ENCODE measurements around the gene CHN2. TPM values are rescaled to one million over a fixed set of nuclear protein-coding genes. Genes with fewer than 3 reads are reported as not detected.
"Not testable (repeated sequence)": the region's sequence is repeated elsewhere in the genome, so short reads cannot be mapped to it uniquely, and the experiment has no call there.

CHN2 gene
- total RNA-seq, 5 donors from 2014 or later (not counting 1 experiment from before 2014, with no cell fraction given), result 4.5 to 9.0 (median 6.6) TPM

DNA sequence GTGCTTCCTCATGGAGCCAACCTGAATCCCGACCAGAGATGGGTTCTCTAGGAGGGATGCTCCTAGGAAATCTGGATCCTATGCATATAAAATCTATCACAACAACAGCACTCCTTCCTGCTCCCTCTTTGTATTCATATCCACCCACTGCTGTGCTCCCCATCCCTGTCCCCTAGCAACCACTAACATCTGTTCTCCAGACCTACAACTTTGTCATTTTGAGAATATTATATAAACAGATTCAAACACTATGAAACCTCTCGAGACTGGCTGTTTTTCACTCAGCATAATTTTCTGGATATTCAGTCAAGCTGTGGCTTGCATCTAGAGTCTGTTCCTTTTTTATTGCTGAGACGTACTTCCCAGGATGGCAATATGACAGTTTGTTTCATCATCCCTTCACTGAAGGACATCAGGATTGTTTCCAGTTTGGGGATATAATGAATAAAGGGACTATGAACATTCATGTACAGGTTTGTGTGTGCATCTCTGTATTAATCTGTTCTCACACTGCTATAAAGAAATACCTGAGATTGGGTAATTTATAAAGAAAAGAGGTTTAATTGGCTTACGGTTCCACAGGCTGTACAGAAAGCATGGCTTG lies 333.0 kb downstream of the CHN2 start:
- Histone ChIP-seq H3K4me3 (ENCODE audit: control insufficient read depth in 1 of 2, extremely low read depth in 1 of 2, low read length in 1 of 2) (no peak overlapping the region), H3K27ac (ENCODE audit: low read length) (no peak overlapping the region), H3K36me3 (ENCODE audit: control insufficient read depth in 2 of 2, extremely low read depth in 1 of 2, insufficient read depth in 1 of 2, low read length in 1 of 2) (no peaks in the 10 kb centered on the region), H3K9me3 (no peaks in the 10 kb centered on the region), H3K4me1 (ENCODE audit: control insufficient read depth in 1 of 2, extremely low read depth in 1 of 2, insufficient read depth in 2 of 2, low read length in 2 of 2) (no peaks in the 10 kb centered on the region), H3K27me3 (replicated peaks in 1 of 2; ENCODE audit: control insufficient read depth in 2 of 2, extremely low read depth in 1 of 2, insufficient read depth in 2 of 2, low read length in 1 of 2) (no peaks in the 10 kb centered on the region)
- ChIA-PET CTCF (no interaction called here), POLR2A (no interaction called here)
- ATAC-seq (replicated peaks in 1 of 4), result no peak
- H3K4me3 Mint-ChIP-seq, result no peak overlapping the region
- H3K36me3 Mint-ChIP-seq, result no peaks in the 10 kb centered on the region
- WGBS (ENCODE audit: insufficient coverage), result 20% methylated on average over 1 of the region's 4 CpGs
- H3K27ac Mint-ChIP-seq, result no peak overlapping the region
- H3K27me3 Mint-ChIP-seq, result peaks cover 0 to 14% of the 10 kb centered on the region in 2 donors
- peaks cover 0 to 13% (median 12%) of the 10 kb centered on the region in 3 donors for H3K9me3 Mint-ChIP-seq
- no peaks in the 10 kb centered on the region for H3K4me1 Mint-ChIP-seq
- DNase-seq, result no peak

DNA sequence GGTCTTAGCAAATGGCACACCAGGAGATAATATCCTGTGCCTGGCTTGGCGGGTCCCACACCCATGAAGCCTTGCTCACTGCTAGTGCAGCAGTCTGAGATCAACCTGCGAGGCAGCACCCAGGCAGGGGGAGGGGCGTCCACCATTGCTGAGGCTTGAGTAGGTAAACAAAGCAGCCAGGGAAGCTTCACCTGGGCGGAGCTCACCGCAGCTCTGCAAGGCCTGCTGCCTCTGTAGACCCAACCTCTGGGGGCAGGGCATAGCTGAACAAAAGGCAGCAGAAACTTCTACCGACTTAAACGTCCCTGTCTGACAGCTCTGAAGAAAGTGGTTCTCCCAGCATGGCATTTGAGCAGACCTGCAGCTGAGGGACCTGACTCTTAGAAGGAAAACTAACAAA lies 334.0 kb downstream of the CHN2 start:
- H3K36me3 Mint-ChIP-seq; DNase-seq; H3K9me3 ChIP-seq; H3K27ac Mint-ChIP-seq; POLR2A ChIA-PET; H3K4me3 ChIP-seq (ENCODE audit: control insufficient read depth in 1 of 2, extremely low read depth in 1 of 2, low read length in 1 of 2); H3K27me3 ChIP-seq (replicated peaks in 1 of 2; ENCODE audit: control insufficient read depth in 2 of 2, extremely low read depth in 1 of 2, insufficient read depth in 2 of 2, low read length in 1 of 2); H3K36me3 ChIP-seq (ENCODE audit: control insufficient read depth in 2 of 2, extremely low read depth in 1 of 2, insufficient read depth in 1 of 2, low read length in 1 of 2); H3K4me1 Mint-ChIP-seq; H3K4me1 ChIP-seq (ENCODE audit: control insufficient read depth in 1 of 2, extremely low read depth in 1 of 2, insufficient read depth in 2 of 2, low read length in 2 of 2); H3K4me3 Mint-ChIP-seq; H3K27ac ChIP-seq (ENCODE audit: low read length); ATAC-seq (replicated peaks in 1 of 4); CTCF ChIA-PET: not testable (repeated sequence)
- H3K9me3 Mint-ChIP-seq, result peaks cover 0 to 13% (median 7%) of the 10 kb centered on the region in 3 donors
- WGBS (ENCODE audit: insufficient coverage), result 92% methylated on average over 7 of the region's 7 CpGs
- H3K27me3 Mint-ChIP-seq, result peaks cover 0 to 14% of the 10 kb centered on the region in 2 donors

Other genes starting within 250 kb of the CHN2 start
- gene TRIL, start 236.4 kb upstream of the CHN2 start, total RNA-seq, result not detected
- 1 to 10 TPM in 2 of 5 donors, under 1 TPM in 3; 0.47 to 1.6 (median 0.66) TPM for gene CPVL, start 48.2 kb upstream of the CHN2 start, total RNA-seq

Measured in T-cell (primary cell).